ENCODE data around the gene GIPR. TPM values are rescaled to one million over a fixed set of nuclear protein-coding genes. Genes with fewer than 3 reads are reported as not detected.

Gene GIPR
- total and polyA plus RNA-seq, 10 of the 15 experiments (the other 5 are each of a cell fraction or from before 2014, with no cell fraction given) = 1.7 to 26.3 (median 13.7) TPM

DNA sequence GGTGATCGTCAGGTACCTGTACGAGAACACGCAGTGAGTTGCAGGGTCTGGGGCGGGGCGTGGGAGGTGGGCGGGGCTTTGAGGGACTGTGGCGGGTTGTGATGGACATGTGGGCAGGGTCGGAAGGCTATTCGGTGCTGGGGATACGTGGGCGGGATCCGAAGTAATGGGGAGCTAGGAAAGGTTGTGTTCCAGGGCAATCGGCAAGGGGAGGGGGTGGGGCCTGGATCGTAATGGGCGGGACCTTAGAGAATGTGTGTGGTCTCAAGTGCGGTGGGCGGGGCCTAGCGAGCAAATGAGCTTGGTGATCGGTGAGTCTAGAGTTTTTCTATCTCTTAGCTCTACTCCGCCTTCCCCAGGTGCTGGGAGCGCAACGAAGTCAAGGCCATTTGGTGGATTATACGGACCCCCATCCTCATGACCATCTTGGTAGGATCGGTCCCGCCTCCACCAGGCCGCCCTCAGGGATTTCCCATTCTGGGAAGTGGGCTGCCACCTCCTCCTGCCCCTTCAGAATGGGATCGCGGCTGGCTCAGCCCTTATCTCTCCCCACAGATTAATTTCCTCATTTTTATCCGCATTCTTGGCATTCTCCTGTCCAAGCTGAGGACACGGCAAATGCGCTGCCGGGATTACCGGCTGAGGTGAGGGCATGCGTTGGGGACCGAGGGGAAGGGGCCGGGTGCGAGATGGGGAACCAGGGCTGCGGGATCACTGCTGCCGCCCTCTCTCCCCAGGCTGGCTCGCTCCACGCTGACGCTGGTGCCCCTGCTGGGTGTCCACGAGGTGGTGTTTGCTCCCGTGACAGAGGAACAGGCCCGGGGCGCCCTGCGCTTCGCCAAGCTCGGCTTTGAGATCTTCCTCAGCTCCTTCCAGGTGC lies 9.6 kb downstream of the GIPR start (continued):
- TF ChIP-seq, protein P1, sequence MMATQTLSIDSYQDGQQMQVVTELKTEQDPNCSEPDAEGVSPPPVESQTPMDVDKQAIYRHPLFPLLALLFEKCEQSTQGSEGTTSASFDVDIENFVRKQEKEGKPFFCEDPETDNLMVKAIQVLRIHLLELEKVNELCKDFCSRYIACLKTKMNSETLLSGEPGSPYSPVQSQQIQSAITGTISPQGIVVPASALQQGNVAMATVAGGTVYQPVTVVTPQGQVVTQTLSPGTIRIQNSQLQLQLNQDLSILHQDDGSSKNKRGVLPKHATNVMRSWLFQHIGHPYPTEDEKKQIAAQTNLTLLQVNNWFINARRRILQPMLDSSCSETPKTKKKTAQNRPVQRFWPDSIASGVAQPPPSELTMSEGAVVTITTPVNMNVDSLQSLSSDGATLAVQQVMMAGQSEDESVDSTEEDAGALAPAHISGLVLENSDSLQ (IDR thresholded peaks at IDR 0.05) = peak; percentile 93
- TF ChIP-seq ZNF274 (IDR thresholded peaks at IDR 0.05; ENCODE audit: insufficient read depth, insufficient read length) = no peak
- peak; percentile 14; the same call in 1 of the 3 replicates for TF ChIP-seq POU2F2 (IDR thresholded peaks at IDR 0.05; ENCODE audit: borderline replicate concordance, low read depth, low read length)
- no peak for TF ChIP-seq CREM (IDR thresholded peaks at IDR 0.05; ENCODE audit: low read depth)
- TF ChIP-seq, protein P2, sequence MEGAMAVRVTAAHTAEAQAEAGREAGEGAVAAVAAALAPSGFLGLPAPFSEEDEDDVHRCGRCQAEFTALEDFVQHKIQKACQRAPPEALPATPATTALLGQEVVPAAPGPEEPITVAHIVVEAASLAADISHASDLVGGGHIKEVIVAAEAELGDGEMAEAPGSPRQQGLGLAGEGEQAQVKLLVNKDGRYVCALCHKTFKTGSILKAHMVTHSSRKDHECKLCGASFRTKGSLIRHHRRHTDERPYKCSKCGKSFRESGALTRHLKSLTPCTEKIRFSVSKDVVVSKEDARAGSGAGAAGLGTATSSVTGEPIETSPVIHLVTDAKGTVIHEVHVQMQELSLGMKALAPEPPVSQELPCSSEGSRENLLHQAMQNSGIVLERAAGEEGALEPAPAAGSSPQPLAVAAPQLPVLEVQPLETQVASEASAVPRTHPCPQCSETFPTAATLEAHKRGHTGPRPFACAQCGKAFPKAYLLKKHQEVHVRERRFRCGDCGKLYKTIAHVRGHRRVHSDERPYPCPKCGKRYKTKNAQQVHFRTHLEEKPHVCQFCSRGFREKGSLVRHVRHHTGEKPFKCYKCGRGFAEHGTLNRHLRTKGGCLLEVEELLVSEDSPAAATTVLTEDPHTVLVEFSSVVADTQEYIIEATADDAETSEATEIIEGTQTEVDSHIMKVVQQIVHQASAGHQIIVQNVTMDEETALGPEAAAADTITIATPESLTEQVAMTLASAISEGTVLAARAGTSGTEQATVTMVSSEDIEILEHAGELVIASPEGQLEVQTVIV (IDR thresholded peaks at IDR 0.05; ENCODE audit: borderline replicate concordance, partially characterized antibody) = no peak
- TF ChIP-seq, protein P3, sequence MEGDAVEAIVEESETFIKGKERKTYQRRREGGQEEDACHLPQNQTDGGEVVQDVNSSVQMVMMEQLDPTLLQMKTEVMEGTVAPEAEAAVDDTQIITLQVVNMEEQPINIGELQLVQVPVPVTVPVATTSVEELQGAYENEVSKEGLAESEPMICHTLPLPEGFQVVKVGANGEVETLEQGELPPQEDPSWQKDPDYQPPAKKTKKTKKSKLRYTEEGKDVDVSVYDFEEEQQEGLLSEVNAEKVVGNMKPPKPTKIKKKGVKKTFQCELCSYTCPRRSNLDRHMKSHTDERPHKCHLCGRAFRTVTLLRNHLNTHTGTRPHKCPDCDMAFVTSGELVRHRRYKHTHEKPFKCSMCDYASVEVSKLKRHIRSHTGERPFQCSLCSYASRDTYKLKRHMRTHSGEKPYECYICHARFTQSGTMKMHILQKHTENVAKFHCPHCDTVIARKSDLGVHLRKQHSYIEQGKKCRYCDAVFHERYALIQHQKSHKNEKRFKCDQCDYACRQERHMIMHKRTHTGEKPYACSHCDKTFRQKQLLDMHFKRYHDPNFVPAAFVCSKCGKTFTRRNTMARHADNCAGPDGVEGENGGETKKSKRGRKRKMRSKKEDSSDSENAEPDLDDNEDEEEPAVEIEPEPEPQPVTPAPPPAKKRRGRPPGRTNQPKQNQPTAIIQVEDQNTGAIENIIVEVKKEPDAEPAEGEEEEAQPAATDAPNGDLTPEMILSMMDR (IDR thresholded peaks at IDR 0.05 in 2 of 3, conservative IDR thresholded peaks at IDR 0.05 in 1 of 3; ENCODE audit: control insufficient read depth in 2 of 3, extremely low read depth in 1 of 3, insufficient read depth in 1 of 3, low read depth in 3 of 3, low read length in 3 of 3) = peak in 2 of 3 experiments; percentile 4 to 17; a peak in 1 of 6 replicates
- TF ChIP-seq, protein P4, sequence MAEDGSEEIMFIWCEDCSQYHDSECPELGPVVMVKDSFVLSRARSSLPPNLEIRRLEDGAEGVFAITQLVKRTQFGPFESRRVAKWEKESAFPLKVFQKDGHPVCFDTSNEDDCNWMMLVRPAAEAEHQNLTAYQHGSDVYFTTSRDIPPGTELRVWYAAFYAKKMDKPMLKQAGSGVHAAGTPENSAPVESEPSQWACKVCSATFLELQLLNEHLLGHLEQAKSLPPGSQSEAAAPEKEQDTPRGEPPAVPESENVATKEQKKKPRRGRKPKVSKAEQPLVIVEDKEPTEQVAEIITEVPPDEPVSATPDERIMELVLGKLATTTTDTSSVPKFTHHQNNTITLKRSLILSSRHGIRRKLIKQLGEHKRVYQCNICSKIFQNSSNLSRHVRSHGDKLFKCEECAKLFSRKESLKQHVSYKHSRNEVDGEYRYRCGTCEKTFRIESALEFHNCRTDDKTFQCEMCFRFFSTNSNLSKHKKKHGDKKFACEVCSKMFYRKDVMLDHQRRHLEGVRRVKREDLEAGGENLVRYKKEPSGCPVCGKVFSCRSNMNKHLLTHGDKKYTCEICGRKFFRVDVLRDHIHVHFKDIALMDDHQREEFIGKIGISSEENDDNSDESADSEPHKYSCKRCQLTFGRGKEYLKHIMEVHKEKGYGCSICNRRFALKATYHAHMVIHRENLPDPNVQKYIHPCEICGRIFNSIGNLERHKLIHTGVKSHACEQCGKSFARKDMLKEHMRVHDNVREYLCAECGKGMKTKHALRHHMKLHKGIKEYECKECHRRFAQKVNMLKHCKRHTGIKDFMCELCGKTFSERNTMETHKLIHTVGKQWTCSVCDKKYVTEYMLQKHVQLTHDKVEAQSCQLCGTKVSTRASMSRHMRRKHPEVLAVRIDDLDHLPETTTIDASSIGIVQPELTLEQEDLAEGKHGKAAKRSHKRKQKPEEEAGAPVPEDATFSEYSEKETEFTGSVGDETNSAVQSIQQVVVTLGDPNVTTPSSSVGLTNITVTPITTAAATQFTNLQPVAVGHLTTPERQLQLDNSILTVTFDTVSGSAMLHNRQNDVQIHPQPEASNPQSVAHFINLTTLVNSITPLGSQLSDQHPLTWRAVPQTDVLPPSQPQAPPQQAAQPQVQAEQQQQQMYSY (CRISPR knock-in tag; IDR thresholded peaks at IDR 0.05) = no peak
- peak; percentile 5; the same call in 1 of the 2 replicates for TF ChIP-seq POLR2A (IDR thresholded peaks at IDR 0.05; ENCODE audit: low read depth, low read length)
- TF ChIP-seq HDAC6 (IDR thresholded peaks at IDR 0.05; ENCODE audit: unreplicated experiment) = no peak
- no peak for TF ChIP-seq ATF7 (IDR thresholded peaks at IDR 0.05; ENCODE audit: low read depth)
- no peak for TF ChIP-seq NR2C1 (IDR thresholded peaks at IDR 0.05)
- TF ChIP-seq, protein P5, sequence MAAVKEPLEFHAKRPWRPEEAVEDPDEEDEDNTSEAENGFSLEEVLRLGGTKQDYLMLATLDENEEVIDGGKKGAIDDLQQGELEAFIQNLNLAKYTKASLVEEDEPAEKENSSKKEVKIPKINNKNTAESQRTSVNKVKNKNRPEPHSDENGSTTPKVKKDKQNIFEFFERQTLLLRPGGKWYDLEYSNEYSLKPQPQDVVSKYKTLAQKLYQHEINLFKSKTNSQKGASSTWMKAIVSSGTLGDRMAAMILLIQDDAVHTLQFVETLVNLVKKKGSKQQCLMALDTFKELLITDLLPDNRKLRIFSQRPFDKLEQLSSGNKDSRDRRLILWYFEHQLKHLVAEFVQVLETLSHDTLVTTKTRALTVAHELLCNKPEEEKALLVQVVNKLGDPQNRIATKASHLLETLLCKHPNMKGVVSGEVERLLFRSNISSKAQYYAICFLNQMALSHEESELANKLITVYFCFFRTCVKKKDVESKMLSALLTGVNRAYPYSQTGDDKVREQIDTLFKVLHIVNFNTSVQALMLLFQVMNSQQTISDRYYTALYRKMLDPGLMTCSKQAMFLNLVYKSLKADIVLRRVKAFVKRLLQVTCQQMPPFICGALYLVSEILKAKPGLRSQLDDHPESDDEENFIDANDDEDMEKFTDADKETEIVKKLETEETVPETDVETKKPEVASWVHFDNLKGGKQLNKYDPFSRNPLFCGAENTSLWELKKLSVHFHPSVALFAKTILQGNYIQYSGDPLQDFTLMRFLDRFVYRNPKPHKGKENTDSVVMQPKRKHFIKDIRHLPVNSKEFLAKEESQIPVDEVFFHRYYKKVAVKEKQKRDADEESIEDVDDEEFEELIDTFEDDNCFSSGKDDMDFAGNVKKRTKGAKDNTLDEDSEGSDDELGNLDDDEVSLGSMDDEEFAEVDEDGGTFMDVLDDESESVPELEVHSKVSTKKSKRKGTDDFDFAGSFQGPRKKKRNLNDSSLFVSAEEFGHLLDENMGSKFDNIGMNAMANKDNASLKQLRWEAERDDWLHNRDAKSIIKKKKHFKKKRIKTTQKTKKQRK (IDR thresholded peaks at IDR 0.05; ENCODE audit: low read depth, low read length) = no peak
- TF ChIP-seq, protein P6, sequence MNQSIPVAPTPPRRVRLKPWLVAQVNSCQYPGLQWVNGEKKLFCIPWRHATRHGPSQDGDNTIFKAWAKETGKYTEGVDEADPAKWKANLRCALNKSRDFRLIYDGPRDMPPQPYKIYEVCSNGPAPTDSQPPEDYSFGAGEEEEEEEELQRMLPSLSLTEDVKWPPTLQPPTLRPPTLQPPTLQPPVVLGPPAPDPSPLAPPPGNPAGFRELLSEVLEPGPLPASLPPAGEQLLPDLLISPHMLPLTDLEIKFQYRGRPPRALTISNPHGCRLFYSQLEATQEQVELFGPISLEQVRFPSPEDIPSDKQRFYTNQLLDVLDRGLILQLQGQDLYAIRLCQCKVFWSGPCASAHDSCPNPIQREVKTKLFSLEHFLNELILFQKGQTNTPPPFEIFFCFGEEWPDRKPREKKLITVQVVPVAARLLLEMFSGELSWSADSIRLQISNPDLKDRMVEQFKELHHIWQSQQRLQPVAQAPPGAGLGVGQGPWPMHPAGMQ (IDR thresholded peaks at IDR 0.05; ENCODE audit: borderline replicate concordance) = no peak
- TF ChIP-seq SMAD1 (IDR thresholded peaks at IDR 0.05; ENCODE audit: low read depth, partially characterized antibody) = no peak
